Breast epithelium (tissue), 4 donors: ENCODE data around the gene TWIST1. TPM values are rescaled to one million over a fixed set of nuclear protein-coding genes. Genes with fewer than 3 reads are reported as not detected.

ENCODE experiments used
- DNase-seq, 2 donors: peaks; one replicate each; pipeline ENCODE4 v3.0.0-alpha.2; 2019; ENCODE audit warnings: low spot score in 2 of 2
- H3K27ac ChIP-seq, 2 donors: fragments of 200-600 bp; sonication (generic) in 1 of 2; one replicate each; pipeline ENCODE4 v1.5.1; 2016 to 2019; ENCODE audit warnings: mild to moderate bottlenecking in 1 of 2
- H3K27me3 ChIP-seq, 2 donors: fragments of 200-600 bp; sonication (generic) in 1 of 2; one replicate each; pipeline versions ENCODE4 v1.5.1 to v1.6.0; 2017 to 2019; ENCODE audit warnings: control low read depth in 1 of 2, mild to moderate bottlenecking in 1 of 2
- H3K36me3 ChIP-seq: fragments of 200-600 bp; one replicate; pipeline ENCODE4 v1.5.1; 2019
- H3K4me1 ChIP-seq, 2 donors: fragments of 200-600 bp; sonication (generic); one replicate each; pipeline ENCODE4 v1.5.1; 2016 to 2019; ENCODE audit warnings: control low read depth in 1 of 2
- H3K4me3 ChIP-seq, 3 donors: fragments of 200-600 bp; sonication (generic); 1 replicate in 2 of 3; 2 replicates in 1 of 3; pipeline ENCODE4 v1.5.1; 2016 to 2019; ENCODE audit warnings: mild to moderate bottlenecking in 3 of 3, moderate library complexity in 2 of 3
- H3K9me3 ChIP-seq, 2 donors: fragments of 200-600 bp; sonication (generic) in 1 of 2; one replicate each; pipeline ENCODE4 v1.5.1; 2016 to 2019; ENCODE audit warnings: control low read depth in 1 of 2
- CTCF ChIP-seq, 3 donors: fragments of 450-650 bp; IDR thresholded peaks; one replicate each; pipeline ENCODE4 v1.5.1; 2016 to 2017; ENCODE audit warnings: antibody characterized with exemption in 3 of 3, mild to moderate bottlenecking in 3 of 3, moderate library complexity in 3 of 3
- POLR2A ChIP-seq: fragments of 450-650 bp; IDR thresholded peaks from one replicate; pipeline ENCODE4 v1.6.1; 2016; ENCODE audit warnings: antibody characterized with exemption, mild to moderate bottlenecking, moderate library complexity
- POLR2AphosphoS5 ChIP-seq, 3 donors: sonication (generic); formaldehyde crosslinking; IDR thresholded peaks; one replicate each; pipeline ENCODE4 v1.6.1; 2017; ENCODE audit warnings: antibody characterized with exemption in 3 of 3
- intact Hi-C: fragments of 100-400 bp; cut with DNase I; formaldehyde crosslinking; loops from one replicate; pipeline ENCODE4 v1.15.1; 2023; ENCODE audit warnings: low total_unique reads
- total RNA-seq, 3 donors: library from RNA; depleted of rRNA; stranded (reverse); fragments of >200 nt; gene quantifications; one replicate each; pipeline ENCODE4 v1.1.0, GENCODE V29; 2016

The TWIST1 gene
- total RNA-seq, 3 donors from 2014 or later: 7.2 to 99.5 (median 60.0) TPM

GRCh38 chr7:19117870-19118608, 603 bp upstream of the TWIST1 start:
- DNase-seq: no peak
- peaks cover 0 to 73% of the 10 kb centered on the region in 2 donors for H3K27me3 ChIP-seq
- no peak for TF ChIP-seq CTCF (IDR thresholded peaks at IDR 0.05)
- no peak for TF ChIP-seq POLR2A
- no peak for TF ChIP-seq POLR2AphosphoS5 (IDR thresholded peaks at IDR 0.05)
- H3K4me3 ChIP-seq: peak overlapping the region; percentile 60 to 85 (median 84)
- H3K9me3 ChIP-seq: no peaks in the 10 kb centered on the region
- intact Hi-C loops: loop anchor here (1.0 kb wide), 1 partner anchor 13 kb away; no protein-coding TSS in a partner anchor
- no peaks in the 10 kb centered on the region for H3K4me1 ChIP-seq
- peak overlapping the region; percentile 37 to 92 for H3K27ac ChIP-seq
- no peaks in the 10 kb centered on the region for H3K36me3 ChIP-seq

GRCh38 chr7:19116121-19117090, 1.0 kb downstream of the TWIST1 start:
- DNase-seq: no peak
- no peaks in the 10 kb centered on the region for H3K9me3 ChIP-seq
- H3K4me1 ChIP-seq: no peaks in the 10 kb centered on the region
- peak overlapping the region; percentile 69 to 92 for H3K27ac ChIP-seq
- TF ChIP-seq POLR2A (no peak), CTCF (IDR thresholded peaks at IDR 0.05) (no peak), POLR2AphosphoS5 (IDR thresholded peaks at IDR 0.05) (no peak)
- no peaks in the 10 kb centered on the region for H3K36me3 ChIP-seq
- peaks cover 0 to 88% of the 10 kb centered on the region in 2 donors for H3K27me3 ChIP-seq
- intact Hi-C loops: no loop called here
- H3K4me3 ChIP-seq: peak overlapping the region; percentile 60 to 85 (median 84)

DNA sequence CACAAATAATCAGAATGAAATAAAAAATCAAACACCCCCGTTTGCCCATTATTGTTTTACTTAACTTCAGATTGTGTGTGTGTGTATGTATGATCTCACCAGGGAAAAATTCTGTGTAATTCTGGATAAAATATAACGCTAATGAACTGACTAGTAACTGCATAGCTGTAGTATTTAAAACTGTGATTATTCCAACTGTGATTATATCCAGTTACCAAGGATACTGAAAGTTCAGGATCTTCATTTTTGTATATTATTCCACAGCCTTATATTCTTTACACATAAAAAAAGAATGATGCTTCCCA, 2.9 kb downstream of the TWIST1 start:
- no peaks in the 10 kb centered on the region for H3K36me3 ChIP-seq
- no peaks in the 10 kb centered on the region for H3K9me3 ChIP-seq
- intact Hi-C loops: no loop called here
- TF ChIP-seq CTCF (IDR thresholded peaks at IDR 0.05): no peak
- no peaks in the 10 kb centered on the region for H3K4me1 ChIP-seq
- peak overlapping the region in 1 of 2 donors; percentile 4 for H3K27ac ChIP-seq
- H3K27me3 ChIP-seq: peaks cover 0 to 87% of the 10 kb centered on the region in 2 donors
- peak overlapping the region; percentile 60 to 84 (median 66) for H3K4me3 ChIP-seq
- no peak for DNase-seq

DNA sequence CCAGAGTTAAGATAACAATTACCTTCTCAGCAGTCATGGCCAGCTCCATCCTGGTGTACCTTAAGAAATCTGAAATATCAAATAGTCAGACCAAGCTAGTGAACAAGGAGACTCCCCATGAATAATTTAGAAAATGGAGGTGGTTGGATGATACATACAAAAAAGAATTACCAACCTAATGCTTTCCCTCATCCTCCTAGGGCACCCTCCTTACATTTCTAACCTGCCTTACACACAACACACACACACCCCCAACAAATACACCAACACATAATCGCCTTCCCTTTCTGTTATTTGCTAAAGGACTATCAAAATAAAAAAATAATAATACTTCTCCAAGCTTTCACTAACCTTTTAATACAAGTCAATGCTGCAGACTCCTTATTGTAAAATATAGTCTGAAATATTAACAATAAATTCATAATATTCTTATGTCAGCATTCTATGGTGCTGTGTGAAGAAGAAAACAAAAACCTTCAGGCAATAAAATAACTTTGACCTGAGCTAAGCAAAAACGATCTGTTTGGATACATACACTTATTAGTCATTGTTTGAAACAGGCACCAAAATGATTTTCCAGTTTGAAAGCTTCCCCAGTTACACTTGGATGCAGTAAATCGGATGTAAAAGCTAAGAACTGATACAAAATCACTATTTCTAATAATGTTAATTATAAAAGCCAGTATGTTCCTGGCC, 3.4 kb downstream of the TWIST1 start:
- H3K36me3 ChIP-seq: no peaks in the 10 kb centered on the region
- peaks cover 0 to 89% of the 10 kb centered on the region in 2 donors for H3K27me3 ChIP-seq
- DNase-seq: no peak
- TF ChIP-seq POLR2A (no peak), POLR2AphosphoS5 (IDR thresholded peaks at IDR 0.05) (no peak), CTCF (IDR thresholded peaks at IDR 0.05) (no peak)
- intact Hi-C loops: no loop called here
- H3K4me3 ChIP-seq: peak overlapping the region; percentile 60 to 84 (median 66)
- H3K27ac ChIP-seq: peak overlapping the region; percentile 4 to 26
- no peaks in the 10 kb centered on the region for H3K4me1 ChIP-seq
- no peaks in the 10 kb centered on the region for H3K9me3 ChIP-seq
